Measurements from ENCODE around the gene UTS2B. TPM values are rescaled to one million over a fixed set of nuclear protein-coding genes. Genes with fewer than 3 reads are reported as not detected.

UTS2B gene
- total and polyA plus RNA-seq, 2 of the 13 experiments (the other 11 are each of a cell fraction or from before 2014, with no cell fraction given), result 0.03 to 0.46 TPM

DNA sequence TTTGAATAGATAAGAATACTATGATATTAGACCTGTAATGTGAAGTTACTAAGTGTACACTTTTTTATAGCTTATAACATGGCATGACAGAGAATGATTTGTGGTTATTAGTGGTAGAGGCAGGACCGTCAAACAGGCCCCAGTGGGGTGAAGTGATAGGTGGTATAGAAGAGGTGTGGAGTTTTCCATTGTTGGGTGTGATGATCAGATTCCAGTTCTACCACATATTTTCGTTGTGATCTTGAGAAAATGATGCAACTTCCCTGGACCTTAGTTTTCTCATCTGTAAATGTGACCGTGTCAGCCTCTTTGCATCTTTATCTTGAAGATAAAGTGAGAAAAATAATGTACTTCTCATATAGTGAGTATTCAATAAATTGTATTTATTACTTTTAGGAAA is 30.3 kb upstream of the UTS2B start (continued):
- TF ChIP-seq, protein P1, sequence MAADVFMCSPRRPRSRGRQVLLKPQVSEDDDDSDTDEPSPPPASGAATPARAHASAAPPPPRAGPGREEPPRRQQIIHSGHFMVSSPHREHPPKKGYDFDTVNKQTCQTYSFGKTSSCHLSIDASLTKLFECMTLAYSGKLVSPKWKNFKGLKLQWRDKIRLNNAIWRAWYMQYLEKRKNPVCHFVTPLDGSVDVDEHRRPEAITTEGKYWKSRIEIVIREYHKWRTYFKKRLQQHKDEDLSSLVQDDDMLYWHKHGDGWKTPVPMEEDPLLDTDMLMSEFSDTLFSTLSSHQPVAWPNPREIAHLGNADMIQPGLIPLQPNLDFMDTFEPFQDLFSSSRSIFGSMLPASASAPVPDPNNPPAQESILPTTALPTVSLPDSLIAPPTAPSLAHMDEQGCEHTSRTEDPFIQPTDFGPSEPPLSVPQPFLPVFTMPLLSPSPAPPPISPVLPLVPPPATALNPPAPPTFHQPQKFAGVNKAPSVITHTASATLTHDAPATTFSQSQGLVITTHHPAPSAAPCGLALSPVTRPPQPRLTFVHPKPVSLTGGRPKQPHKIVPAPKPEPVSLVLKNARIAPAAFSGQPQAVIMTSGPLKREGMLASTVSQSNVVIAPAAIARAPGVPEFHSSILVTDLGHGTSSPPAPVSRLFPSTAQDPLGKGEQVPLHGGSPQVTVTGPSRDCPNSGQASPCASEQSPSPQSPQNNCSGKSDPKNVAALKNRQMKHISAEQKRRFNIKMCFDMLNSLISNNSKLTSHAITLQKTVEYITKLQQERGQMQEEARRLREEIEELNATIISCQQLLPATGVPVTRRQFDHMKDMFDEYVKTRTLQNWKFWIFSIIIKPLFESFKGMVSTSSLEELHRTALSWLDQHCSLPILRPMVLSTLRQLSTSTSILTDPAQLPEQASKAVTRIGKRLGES (CRISPR knock-in tag; IDR thresholded peaks at IDR 0.05; ENCODE audit: borderline replicate concordance), result no peak
- TF ChIP-seq ZNF136 (CRISPR knock-in tag; IDR thresholded peaks at IDR 0.05; ENCODE audit: low read depth) (no peak), USF2 (IDR thresholded peaks at IDR 0.05; ENCODE audit: low read depth, low read length) (no peak), USF2 (CRISPR knock-in tag; IDR thresholded peaks at IDR 0.05; ENCODE audit: borderline replicate concordance) (no peak), ZNF414 (CRISPR knock-in tag; IDR thresholded peaks at IDR 0.05) (no peak)

GRCh38 chr3:191358929-191359328 is 28.6 kb upstream of the UTS2B start:
- intact Hi-C loops (cut with micrococcal nuclease; ENCODE audit: unreplicated experiment), result loop anchor here (10.0 kb wide), 1 partner anchor 114 kb away; no protein-coding TSS in a partner anchor
- no TSS peak for BruUV-seq (replicated peaks)
- no peak overlapping the region for H3K9ac ChIP-seq (ENCODE audit: insufficient read depth, low read depth, low read length)
- no peak for TF ChIP-seq ZFX (CRISPR knock-in tag; IDR thresholded peaks at IDR 0.05; ENCODE audit: low read depth)
- TF ChIP-seq, protein P2, sequence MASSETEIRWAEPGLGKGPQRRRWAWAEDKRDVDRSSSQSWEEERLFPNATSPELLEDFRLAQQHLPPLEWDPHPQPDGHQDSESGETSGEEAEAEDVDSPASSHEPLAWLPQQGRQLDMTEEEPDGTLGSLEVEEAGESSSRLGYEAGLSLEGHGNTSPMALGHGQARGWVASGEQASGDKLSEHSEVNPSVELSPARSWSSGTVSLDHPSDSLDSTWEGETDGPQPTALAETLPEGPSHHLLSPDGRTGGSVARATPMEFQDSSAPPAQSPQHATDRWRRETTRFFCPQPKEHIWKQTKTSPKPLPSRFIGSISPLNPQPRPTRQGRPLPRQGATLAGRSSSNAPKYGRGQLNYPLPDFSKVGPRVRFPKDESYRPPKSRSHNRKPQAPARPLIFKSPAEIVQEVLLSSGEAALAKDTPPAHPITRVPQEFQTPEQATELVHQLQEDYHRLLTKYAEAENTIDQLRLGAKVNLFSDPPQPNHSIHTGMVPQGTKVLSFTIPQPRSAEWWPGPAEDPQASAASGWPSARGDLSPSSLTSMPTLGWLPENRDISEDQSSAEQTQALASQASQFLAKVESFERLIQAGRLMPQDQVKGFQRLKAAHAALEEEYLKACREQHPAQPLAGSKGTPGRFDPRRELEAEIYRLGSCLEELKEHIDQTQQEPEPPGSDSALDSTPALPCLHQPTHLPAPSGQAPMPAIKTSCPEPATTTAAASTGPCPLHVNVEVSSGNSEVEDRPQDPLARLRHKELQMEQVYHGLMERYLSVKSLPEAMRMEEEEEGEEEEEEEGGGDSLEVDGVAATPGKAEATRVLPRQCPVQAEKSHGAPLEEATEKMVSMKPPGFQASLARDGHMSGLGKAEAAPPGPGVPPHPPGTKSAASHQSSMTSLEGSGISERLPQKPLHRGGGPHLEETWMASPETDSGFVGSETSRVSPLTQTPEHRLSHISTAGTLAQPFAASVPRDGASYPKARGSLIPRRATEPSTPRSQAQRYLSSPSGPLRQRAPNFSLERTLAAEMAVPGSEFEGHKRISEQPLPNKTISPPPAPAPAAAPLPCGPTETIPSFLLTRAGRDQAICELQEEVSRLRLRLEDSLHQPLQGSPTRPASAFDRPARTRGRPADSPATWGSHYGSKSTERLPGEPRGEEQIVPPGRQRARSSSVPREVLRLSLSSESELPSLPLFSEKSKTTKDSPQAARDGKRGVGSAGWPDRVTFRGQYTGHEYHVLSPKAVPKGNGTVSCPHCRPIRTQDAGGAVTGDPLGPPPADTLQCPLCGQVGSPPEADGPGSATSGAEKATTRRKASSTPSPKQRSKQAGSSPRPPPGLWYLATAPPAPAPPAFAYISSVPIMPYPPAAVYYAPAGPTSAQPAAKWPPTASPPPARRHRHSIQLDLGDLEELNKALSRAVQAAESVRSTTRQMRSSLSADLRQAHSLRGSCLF (CRISPR knock-in tag; IDR thresholded peaks at IDR 0.05; ENCODE audit: borderline replicate concordance), result no peak
- TF ChIP-seq POLR2AphosphoS2 (IDR thresholded peaks at IDR 0.05; ENCODE audit: low read depth, low read length), result no peak
- TF ChIP-seq MAF1 (CRISPR knock-in tag; IDR thresholded peaks at IDR 0.05; ENCODE audit: borderline replicate concordance), result no peak
- TF ChIP-seq NCOA5 (CRISPR knock-in tag; IDR thresholded peaks at IDR 0.05), result no peak

More at GRCh38 chr3:191358929-191359328, 28.6 kb upstream of the UTS2B start:
- Histone ChIP-seq H3K36me3 (replicated peaks in 1 of 2; ENCODE audit: control insufficient read depth in 1 of 2, insufficient read depth in 2 of 2, low read length in 2 of 2) (peaks cover 11 to 59% of the 10 kb centered on the region in 2 experiments), H3K27ac (ENCODE audit: extremely low read length, insufficient read depth, low read length) (no peak overlapping the region), H3K27me3 (ENCODE audit: control insufficient read depth in 1 of 2, insufficient read depth in 2 of 2, low read length in 2 of 2) (no peaks in the 10 kb centered on the region), H3K9me3 (ENCODE audit: low read length) (no peaks in the 10 kb centered on the region), H3K79me2 (ENCODE audit: insufficient read depth, low read length) (peaks cover 38% of the 10 kb centered on the region), H3K4me3 (replicated peaks in 1 of 3; ENCODE audit: insufficient read depth in 1 of 3, low read depth in 2 of 3, low read length in 3 of 3) (no peak overlapping the region), H4K20me1 (ENCODE audit: insufficient read depth, low read length) (peaks cover under 1% of the 10 kb centered on the region), H3K4me2 (ENCODE audit: low read depth, low read length) (no peak overlapping the region), H2AFZ (ENCODE audit: low read length) (no peak overlapping the region), H3K4me1 (ENCODE audit: insufficient read depth, low read length) (peaks cover 41% of the 10 kb centered on the region)
- POLR2A ChIA-PET, result no interaction called here
- DNase-seq (ENCODE audit: low spot score) (no peak), FAIRE-seq (no peak), ATAC-seq (no peak)
- 98% methylated on average over 2 of the region's 2 CpGs for WGBS (ENCODE audit: low lambda C conversion rate)
- in situ Hi-C loops (cut with HindIII; ENCODE audit: extremely low pct_ligation_motif_present, low pct_unique_long_range_greater_than_20kb), result no loop called here
- CTCF ChIA-PET (ENCODE audit: low intra/inter-chr PET ratio, low total read pairs), result no interaction called here
